Gastroesophageal sphincter (tissue), 3 donors: ENCODE data around the gene DYSF.

Experiments used
- EP300 ChIP-seq: sonication (generic); formaldehyde crosslinking; IDR thresholded peaks from one replicate; pipeline ENCODE4 v1.6.1; 2017; ENCODE audit warnings: antibody characterized with exemption, mild to moderate bottlenecking
- POLR2A ChIP-seq, 2 donors: fragments of 450-650 bp; IDR thresholded peaks; one replicate each; pipeline ENCODE4 v1.6.1; 2017; ENCODE audit warnings: antibody characterized with exemption in 2 of 2, mild to moderate bottlenecking in 2 of 2, moderate library complexity in 1 of 2
- POLR2AphosphoS5 ChIP-seq: sonication (generic); formaldehyde crosslinking; IDR thresholded peaks from one replicate; pipeline ENCODE4 v1.6.1; 2017; ENCODE audit warnings: antibody characterized with exemption
- TF ChIP-seq, protein P1 (sequence below), 4 experiments: fragments of 200-600 bp in 2 of 4; fragments of 450-650 bp in 2 of 4; sonication (generic) in 1 of 4; IDR thresholded peaks; one replicate each; pipeline ENCODE4 v1.5.1; 2017 to 2019; ENCODE audit warnings: antibody characterized with exemption in 4 of 4, mild to moderate bottlenecking in 2 of 4, moderate library complexity in 2 of 4

DNA sequence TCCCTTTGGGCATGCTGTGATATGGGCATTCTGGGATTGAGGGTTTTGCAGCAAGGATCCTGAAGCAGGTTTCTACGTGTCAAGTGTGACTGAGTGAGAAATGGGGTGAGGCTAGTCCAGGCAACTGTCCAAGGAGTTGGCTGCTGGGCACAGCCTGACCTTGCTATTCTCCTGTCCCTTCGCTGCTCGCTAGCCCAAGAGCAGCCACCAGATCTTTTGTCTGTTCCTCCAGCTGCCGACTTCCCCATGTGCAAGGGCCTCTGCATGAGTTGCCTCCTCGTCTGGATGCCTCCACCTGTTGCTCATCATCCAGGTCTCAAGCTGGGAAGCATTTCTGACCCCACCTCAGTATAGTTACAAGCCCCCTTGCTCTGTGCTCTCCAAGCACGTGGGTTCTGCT, 71.1 kb downstream of the DYSF start:
- TF ChIP-seq EP300: no peak
- TF ChIP-seq, protein P1, sequence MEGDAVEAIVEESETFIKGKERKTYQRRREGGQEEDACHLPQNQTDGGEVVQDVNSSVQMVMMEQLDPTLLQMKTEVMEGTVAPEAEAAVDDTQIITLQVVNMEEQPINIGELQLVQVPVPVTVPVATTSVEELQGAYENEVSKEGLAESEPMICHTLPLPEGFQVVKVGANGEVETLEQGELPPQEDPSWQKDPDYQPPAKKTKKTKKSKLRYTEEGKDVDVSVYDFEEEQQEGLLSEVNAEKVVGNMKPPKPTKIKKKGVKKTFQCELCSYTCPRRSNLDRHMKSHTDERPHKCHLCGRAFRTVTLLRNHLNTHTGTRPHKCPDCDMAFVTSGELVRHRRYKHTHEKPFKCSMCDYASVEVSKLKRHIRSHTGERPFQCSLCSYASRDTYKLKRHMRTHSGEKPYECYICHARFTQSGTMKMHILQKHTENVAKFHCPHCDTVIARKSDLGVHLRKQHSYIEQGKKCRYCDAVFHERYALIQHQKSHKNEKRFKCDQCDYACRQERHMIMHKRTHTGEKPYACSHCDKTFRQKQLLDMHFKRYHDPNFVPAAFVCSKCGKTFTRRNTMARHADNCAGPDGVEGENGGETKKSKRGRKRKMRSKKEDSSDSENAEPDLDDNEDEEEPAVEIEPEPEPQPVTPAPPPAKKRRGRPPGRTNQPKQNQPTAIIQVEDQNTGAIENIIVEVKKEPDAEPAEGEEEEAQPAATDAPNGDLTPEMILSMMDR (IDR thresholded peaks at IDR 0.05): no peak
- no peak for TF ChIP-seq POLR2A (IDR thresholded peaks at IDR 0.05)
- TF ChIP-seq POLR2AphosphoS5: no peak
